Measurements from ENCODE around the gene TIMM23B.
"Not testable (repeated sequence)": the region's sequence is repeated elsewhere in the genome, so short reads cannot be mapped to it uniquely, and the experiment has no call there.

DNA sequence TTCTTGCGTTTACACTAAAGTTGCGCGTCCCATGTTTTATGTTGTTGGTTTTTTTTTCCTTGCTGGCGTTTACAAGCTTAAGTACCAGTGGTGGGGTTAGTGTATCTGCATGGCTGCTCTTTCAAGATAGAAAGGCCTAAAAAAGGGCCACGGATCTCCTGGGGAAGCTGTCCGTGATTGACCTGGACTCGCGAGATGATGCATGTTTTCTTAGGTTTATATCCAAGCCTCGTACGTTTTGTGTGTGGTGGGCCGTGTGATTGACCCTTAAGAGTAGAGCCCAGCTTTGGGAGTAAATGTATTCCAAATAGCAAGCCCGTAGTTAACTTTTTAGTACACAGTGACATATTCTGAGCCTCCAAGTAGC lies 469 bp downstream of the TIMM23B start:
- not testable (repeated sequence) for TF ChIP-seq POLR2AphosphoS5, POLR2A (IDR thresholded peaks at IDR 0.05)
- TF ChIP-seq, protein P1, sequence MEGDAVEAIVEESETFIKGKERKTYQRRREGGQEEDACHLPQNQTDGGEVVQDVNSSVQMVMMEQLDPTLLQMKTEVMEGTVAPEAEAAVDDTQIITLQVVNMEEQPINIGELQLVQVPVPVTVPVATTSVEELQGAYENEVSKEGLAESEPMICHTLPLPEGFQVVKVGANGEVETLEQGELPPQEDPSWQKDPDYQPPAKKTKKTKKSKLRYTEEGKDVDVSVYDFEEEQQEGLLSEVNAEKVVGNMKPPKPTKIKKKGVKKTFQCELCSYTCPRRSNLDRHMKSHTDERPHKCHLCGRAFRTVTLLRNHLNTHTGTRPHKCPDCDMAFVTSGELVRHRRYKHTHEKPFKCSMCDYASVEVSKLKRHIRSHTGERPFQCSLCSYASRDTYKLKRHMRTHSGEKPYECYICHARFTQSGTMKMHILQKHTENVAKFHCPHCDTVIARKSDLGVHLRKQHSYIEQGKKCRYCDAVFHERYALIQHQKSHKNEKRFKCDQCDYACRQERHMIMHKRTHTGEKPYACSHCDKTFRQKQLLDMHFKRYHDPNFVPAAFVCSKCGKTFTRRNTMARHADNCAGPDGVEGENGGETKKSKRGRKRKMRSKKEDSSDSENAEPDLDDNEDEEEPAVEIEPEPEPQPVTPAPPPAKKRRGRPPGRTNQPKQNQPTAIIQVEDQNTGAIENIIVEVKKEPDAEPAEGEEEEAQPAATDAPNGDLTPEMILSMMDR (IDR thresholded peaks at IDR 0.05 in 8 of 11, conservative IDR thresholded peaks at IDR 0.05 in 3 of 11), result not testable (repeated sequence)

All from spleen (tissue), 7 donors.